GM23338 (cell line): Measurements from ENCODE around the gene MAST3. TPM values are rescaled to one million over a fixed set of nuclear protein-coding genes. Genes with fewer than 3 reads are reported as not detected.

Source experiments
- ATAC-seq: fragments of 200-7000 bp; cut with Tn5 transposase; 3 replicates; pipeline ENCODE4 v1.9.1; 2020
- DNase-seq: peaks from one replicate; pipeline ENCODE4 v3.0.0-alpha.2; 2015; ENCODE audit warnings: low spot score
- H2AFZ ChIP-seq: fragments of 200-600 bp; sonication (generic); 2 replicates; pipeline ENCODE4 v1.8.0; 2016; ENCODE audit warnings: antibody characterized with exemption, mild to moderate bottlenecking, moderate library complexity
- H3F3A ChIP-seq: fragments of 200-600 bp; sonication (generic); replicated peaks from 2 replicates; pipeline ENCODE4 v1.8.0; 2017; ENCODE audit warnings: antibody characterized with exemption, mixed run types, low read depth
- H3K27ac ChIP-seq: fragments of 200-600 bp; sonication (generic); 2 replicates; pipeline ENCODE4 v1.6.1; 2016; ENCODE audit warnings: low read depth
- H3K27me3 ChIP-seq: fragments of 200-600 bp; sonication (generic); 2 replicates; pipeline ENCODE4 v1.8.0; 2016; ENCODE audit warnings: mild to moderate bottlenecking, mixed run types, moderate library complexity; ENCODE audit not compliant: insufficient read depth
- H3K36me3 ChIP-seq: fragments of 200-600 bp; sonication (generic); 2 replicates; pipeline ENCODE4 v1.8.0; 2016; ENCODE audit warnings: mild to moderate bottlenecking; ENCODE audit not compliant: insufficient read depth
- H3K4me1 ChIP-seq: fragments of 200-600 bp; sonication (generic); 2 replicates; pipeline ENCODE4 v1.8.0; 2016; ENCODE audit warnings: mild to moderate bottlenecking, moderate library complexity; ENCODE audit not compliant: insufficient read depth
- H3K4me2 ChIP-seq: fragments of 200-600 bp; sonication (generic); 2 replicates; pipeline ENCODE4 v1.7.1; 2017; ENCODE audit warnings: mixed run types
- H3K4me3 ChIP-seq: fragments of 200-600 bp; sonication (generic); 2 replicates; pipeline ENCODE4 v1.6.1; 2016; ENCODE audit warnings: mixed run types
- H3K79me2 ChIP-seq: fragments of 200-600 bp; sonication (generic); replicated peaks from 2 replicates; pipeline ENCODE4 v1.8.0; 2017; ENCODE audit warnings: mild to moderate bottlenecking; ENCODE audit not compliant: insufficient read depth
- H3K9me2 ChIP-seq: fragments of 200-600 bp; sonication (generic); 2 replicates; pipeline ENCODE4 v1.8.0; 2017; ENCODE audit not compliant: insufficient read depth
- H4K20me1 ChIP-seq: fragments of 200-600 bp; sonication (generic); replicated peaks from 2 replicates; pipeline ENCODE4 v1.8.0; 2017; ENCODE audit warnings: mild to moderate bottlenecking; ENCODE audit not compliant: insufficient read depth
- H3K27ac Mint-ChIP-seq: 2 replicates; pipeline ENCODE4 v1.8.0; 2020; ENCODE audit warnings: inconsistent platforms, mild to moderate bottlenecking, moderate library complexity, mixed read lengths
- H3K27me3 Mint-ChIP-seq: 3 replicates; pipeline ENCODE4 v1.8.0; 2022; ENCODE audit warnings: low read depth, mild to moderate bottlenecking, moderate library complexity, mixed read lengths, inconsistent platforms; ENCODE audit not compliant: insufficient read depth, poor library complexity
- H3K36me3 Mint-ChIP-seq: 3 replicates; pipeline ENCODE4 v1.8.0; 2021; ENCODE audit warnings: low read depth, mild to moderate bottlenecking, inconsistent platforms, moderate library complexity, mixed read lengths
- H3K4me1 Mint-ChIP-seq: 3 replicates; pipeline ENCODE4 v1.8.0; 2020; ENCODE audit warnings: mild to moderate bottlenecking, inconsistent platforms, mixed read lengths
- H3K4me3 Mint-ChIP-seq: 3 replicates; pipeline ENCODE4 v1.8.0; 2021; ENCODE audit warnings: moderate library complexity, mild to moderate bottlenecking, inconsistent platforms, mixed read lengths
- H3K9me3 Mint-ChIP-seq: 3 replicates; pipeline ENCODE4 v1.8.0; 2020; ENCODE audit warnings: moderate library complexity, mild to moderate bottlenecking, inconsistent platforms, mixed read lengths
- CREB1 ChIP-seq: fragments of 250-450 bp; sonication (Bioruptor Pico); IDR thresholded peaks from 2 replicates; pipeline ENCODE4 v1.5.0; 2020; ENCODE audit warnings: low read depth, mild to moderate bottlenecking, moderate library complexity
- EZH2 ChIP-seq: fragments of 200-600 bp; sonication (generic); IDR thresholded peaks from one replicate; pipeline ENCODE4 v1.8.0; 2017; ENCODE audit warnings: antibody characterized with exemption, mild to moderate bottlenecking, low read depth; ENCODE audit not compliant: unreplicated experiment
- EZH2phosphoT487 ChIP-seq: fragments of 200-600 bp; sonication (generic); IDR thresholded peaks from one replicate; pipeline ENCODE4 v1.8.1; 2018; ENCODE audit warnings: antibody characterized with exemption; ENCODE audit not compliant: unreplicated experiment
- JUNB ChIP-seq: IDR thresholded peaks from one replicate; pipeline ENCODE4 v1.6.1; 2016; ENCODE audit warnings: antibody characterized with exemption; ENCODE audit not compliant: unreplicated experiment
- NANOG ChIP-seq: IDR thresholded peaks from 2 replicates; pipeline ENCODE4 v1.6.1; 2016; ENCODE audit warnings: antibody characterized with exemption, borderline replicate concordance
- POLR2AphosphoS5 ChIP-seq: IDR thresholded peaks from 2 replicates; pipeline ENCODE4 v1.6.1; 2016; ENCODE audit warnings: antibody characterized with exemption, low read depth
- ZNF114 ChIP-seq: fragments of 250-450 bp; sonication (Bioruptor Pico); IDR thresholded peaks from 2 replicates; pipeline ENCODE4 v1.5.0; 2020; ENCODE audit warnings: mild to moderate bottlenecking, moderate library complexity
- ZNF462 ChIP-seq: fragments of 250-450 bp; sonication (Bioruptor Pico); IDR thresholded peaks from 2 replicates; pipeline ENCODE4 v1.5.0; 2020; ENCODE audit warnings: mild to moderate bottlenecking, moderate library complexity
- polyA plus RNA-seq: library from polyadenylated mRNA; unstranded; fragments of >200 nt; fragmentation: Nextera tagmentation; extraction: Ambion mirVana; gene quantifications from 2 replicates; pipeline ENCODE4 v1.2.1, GENCODE V29; 2016
- total RNA-seq: library from RNA; depleted of rRNA; stranded (reverse); fragments of >200 nt; shearing (Covaris generic); gene quantifications from 2 replicates; pipeline ENCODE4 v1.2.3, GENCODE V29; 2014
- TF ChIP-seq, protein P1 (sequence below), 2 experiments: fragments of 200-600 bp in 1 of 2; sonication (generic) in 1 of 2; conservative IDR thresholded peaks; 2 replicates each; pipeline versions ENCODE4 v1.5.1 to v1.6.1; 2016 to 2017; ENCODE audit warnings: antibody characterized with exemption in 2 of 2, low read depth in 2 of 2, mild to moderate bottlenecking in 2 of 2, moderate library complexity in 1 of 2
- TF ChIP-seq, protein P2 (sequence below): IDR thresholded peaks from 2 replicates; pipeline ENCODE4 v1.6.1; 2016; ENCODE audit warnings: antibody characterized with exemption
- TF ChIP-seq, protein P3 (sequence below): IDR thresholded peaks from one replicate; pipeline ENCODE4 v1.6.1; 2018; ENCODE audit warnings: antibody characterized with exemption; ENCODE audit not compliant: unreplicated experiment

Gene MAST3
- total and polyA plus RNA-seq, 2 experiments from 2014 or later: 5.6 to 8.8 TPM

GRCh38 chr19:18137657-18138339 is 40.2 kb downstream of the MAST3 start (continued):
- TF ChIP-seq ZNF462 (CRISPR knock-in tag) (no peak), NANOG (no peak)

GRCh38 chr19:18140473-18140872 is 42.9 kb downstream of the MAST3 start:
- Histone ChIP-seq H3K9me2 (no peaks in the 10 kb centered on the region), H3K4me1 (no peaks in the 10 kb centered on the region), H3F3A (no peaks in the 10 kb centered on the region), H4K20me1 (no peaks in the 10 kb centered on the region; the same call in 1 of the 2 replicates), H3K36me3 (peaks cover 6% of the 10 kb centered on the region), H3K79me2 (no peaks in the 10 kb centered on the region), H2AFZ (no peak overlapping the region), H3K4me2 (no peak overlapping the region), H3K27ac (no peak overlapping the region), H3K4me3 (no peak overlapping the region), H3K27me3 (no peaks in the 10 kb centered on the region)
- H3K4me3 Mint-ChIP-seq: no peak overlapping the region
- DNase-seq (no peak), ATAC-seq (no peak)
- no peaks in the 10 kb centered on the region for H3K4me1 Mint-ChIP-seq
- H3K36me3 Mint-ChIP-seq: peaks cover 36% of the 10 kb centered on the region
- peaks cover 2% of the 10 kb centered on the region for H3K27me3 Mint-ChIP-seq
- no peaks in the 10 kb centered on the region; the same call in 2 of the 3 replicates for H3K9me3 Mint-ChIP-seq
- H3K27ac Mint-ChIP-seq: no peak overlapping the region
- TF ChIP-seq, protein P1, sequence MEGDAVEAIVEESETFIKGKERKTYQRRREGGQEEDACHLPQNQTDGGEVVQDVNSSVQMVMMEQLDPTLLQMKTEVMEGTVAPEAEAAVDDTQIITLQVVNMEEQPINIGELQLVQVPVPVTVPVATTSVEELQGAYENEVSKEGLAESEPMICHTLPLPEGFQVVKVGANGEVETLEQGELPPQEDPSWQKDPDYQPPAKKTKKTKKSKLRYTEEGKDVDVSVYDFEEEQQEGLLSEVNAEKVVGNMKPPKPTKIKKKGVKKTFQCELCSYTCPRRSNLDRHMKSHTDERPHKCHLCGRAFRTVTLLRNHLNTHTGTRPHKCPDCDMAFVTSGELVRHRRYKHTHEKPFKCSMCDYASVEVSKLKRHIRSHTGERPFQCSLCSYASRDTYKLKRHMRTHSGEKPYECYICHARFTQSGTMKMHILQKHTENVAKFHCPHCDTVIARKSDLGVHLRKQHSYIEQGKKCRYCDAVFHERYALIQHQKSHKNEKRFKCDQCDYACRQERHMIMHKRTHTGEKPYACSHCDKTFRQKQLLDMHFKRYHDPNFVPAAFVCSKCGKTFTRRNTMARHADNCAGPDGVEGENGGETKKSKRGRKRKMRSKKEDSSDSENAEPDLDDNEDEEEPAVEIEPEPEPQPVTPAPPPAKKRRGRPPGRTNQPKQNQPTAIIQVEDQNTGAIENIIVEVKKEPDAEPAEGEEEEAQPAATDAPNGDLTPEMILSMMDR (conservative IDR thresholded peaks at IDR 0.05; ENCODE audit: low read depth in 2 of 2): no peak
- TF ChIP-seq POLR2AphosphoS5 (no peak), NANOG (no peak), JUNB (no peak), EZH2 (no peak), ZNF114 (CRISPR knock-in tag) (no peak), CREB1 (no peak), EZH2phosphoT487 (no peak)
- TF ChIP-seq, protein P2, sequence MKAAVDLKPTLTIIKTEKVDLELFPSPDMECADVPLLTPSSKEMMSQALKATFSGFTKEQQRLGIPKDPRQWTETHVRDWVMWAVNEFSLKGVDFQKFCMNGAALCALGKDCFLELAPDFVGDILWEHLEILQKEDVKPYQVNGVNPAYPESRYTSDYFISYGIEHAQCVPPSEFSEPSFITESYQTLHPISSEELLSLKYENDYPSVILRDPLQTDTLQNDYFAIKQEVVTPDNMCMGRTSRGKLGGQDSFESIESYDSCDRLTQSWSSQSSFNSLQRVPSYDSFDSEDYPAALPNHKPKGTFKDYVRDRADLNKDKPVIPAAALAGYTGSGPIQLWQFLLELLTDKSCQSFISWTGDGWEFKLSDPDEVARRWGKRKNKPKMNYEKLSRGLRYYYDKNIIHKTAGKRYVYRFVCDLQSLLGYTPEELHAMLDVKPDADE: no peak
- TF ChIP-seq, protein P3, sequence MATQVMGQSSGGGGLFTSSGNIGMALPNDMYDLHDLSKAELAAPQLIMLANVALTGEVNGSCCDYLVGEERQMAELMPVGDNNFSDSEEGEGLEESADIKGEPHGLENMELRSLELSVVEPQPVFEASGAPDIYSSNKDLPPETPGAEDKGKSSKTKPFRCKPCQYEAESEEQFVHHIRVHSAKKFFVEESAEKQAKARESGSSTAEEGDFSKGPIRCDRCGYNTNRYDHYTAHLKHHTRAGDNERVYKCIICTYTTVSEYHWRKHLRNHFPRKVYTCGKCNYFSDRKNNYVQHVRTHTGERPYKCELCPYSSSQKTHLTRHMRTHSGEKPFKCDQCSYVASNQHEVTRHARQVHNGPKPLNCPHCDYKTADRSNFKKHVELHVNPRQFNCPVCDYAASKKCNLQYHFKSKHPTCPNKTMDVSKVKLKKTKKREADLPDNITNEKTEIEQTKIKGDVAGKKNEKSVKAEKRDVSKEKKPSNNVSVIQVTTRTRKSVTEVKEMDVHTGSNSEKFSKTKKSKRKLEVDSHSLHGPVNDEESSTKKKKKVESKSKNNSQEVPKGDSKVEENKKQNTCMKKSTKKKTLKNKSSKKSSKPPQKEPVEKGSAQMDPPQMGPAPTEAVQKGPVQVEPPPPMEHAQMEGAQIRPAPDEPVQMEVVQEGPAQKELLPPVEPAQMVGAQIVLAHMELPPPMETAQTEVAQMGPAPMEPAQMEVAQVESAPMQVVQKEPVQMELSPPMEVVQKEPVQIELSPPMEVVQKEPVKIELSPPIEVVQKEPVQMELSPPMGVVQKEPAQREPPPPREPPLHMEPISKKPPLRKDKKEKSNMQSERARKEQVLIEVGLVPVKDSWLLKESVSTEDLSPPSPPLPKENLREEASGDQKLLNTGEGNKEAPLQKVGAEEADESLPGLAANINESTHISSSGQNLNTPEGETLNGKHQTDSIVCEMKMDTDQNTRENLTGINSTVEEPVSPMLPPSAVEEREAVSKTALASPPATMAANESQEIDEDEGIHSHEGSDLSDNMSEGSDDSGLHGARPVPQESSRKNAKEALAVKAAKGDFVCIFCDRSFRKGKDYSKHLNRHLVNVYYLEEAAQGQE: no peak
